ENCODE data around the gene CHAC1. TPM values are rescaled to one million over a fixed set of nuclear protein-coding genes. Genes with fewer than 3 reads are reported as not detected.

The CHAC1 gene
- total RNA-seq, 2 experiments from 2014 or later, result 40.4 to 55.6 TPM

DNA sequence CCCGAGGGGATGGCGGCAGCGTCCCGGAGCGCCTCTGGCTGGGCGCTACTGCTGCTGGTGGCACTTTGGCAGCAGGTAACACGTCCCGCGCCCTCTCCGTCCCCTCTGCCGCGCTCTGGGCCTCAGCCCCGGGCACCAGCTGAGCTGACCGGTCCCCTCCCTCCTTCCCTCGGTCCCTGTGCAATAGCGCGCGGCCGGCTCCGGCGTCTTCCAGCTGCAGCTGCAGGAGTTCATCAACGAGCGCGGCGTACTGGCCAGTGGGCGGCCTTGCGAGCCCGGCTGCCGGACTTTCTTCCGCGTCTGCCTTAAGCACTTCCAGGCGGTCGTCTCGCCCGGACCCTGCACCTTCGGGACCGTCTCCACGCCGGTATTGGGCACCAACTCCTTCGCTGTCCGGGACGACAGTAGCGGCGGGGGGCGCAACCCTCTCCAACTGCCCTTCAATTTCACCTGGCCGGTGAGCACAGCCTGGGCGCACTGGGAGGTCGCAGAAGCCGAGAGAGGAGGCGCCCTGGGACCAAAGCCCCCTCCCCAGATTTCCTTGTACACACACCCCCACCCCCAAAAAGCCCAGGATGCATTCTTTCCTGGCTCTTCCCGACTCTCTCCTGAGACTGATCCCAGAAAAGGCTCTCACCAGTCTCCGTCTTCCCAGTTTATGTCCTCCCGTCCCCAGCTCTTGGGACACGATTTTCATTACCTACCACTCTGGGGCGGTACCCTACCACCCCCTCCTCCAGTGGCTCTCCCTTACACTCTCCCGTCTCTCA lies 23.4 kb upstream of the CHAC1 start:
- Histone ChIP-seq H3K4me3 (ENCODE audit: low read depth, low read length, poor library complexity, severe bottlenecking) (no peak overlapping the region), H3K9me3 (ENCODE audit: low read length) (no peaks in the 10 kb centered on the region), H4K20me1 (ENCODE audit: insufficient read depth, low read length) (no peaks in the 10 kb centered on the region), H2AFZ (ENCODE audit: low read length) (no peak overlapping the region), H3K27ac (ENCODE audit: low read depth, low read length, poor library complexity, severe bottlenecking) (no peak overlapping the region), H3K4me1 (ENCODE audit: insufficient read depth, low read length, poor library complexity, severe bottlenecking) (peaks cover 26% of the 10 kb centered on the region), H3K4me2 (ENCODE audit: low read length) (0 out of 2 replicates have a peak overlapping the region, but pooled peaks have one; percentile 55), H3K79me2 (ENCODE audit: insufficient read depth, low read depth, low read length) (no peaks in the 10 kb centered on the region), H3K36me3 (ENCODE audit: insufficient read depth, low read length) (no peaks in the 10 kb centered on the region), H3K9me2 (ENCODE audit: insufficient read depth, low read length) (no peaks in the 10 kb centered on the region)
- intact Hi-C loops (cut with micrococcal nuclease; ENCODE audit: unreplicated experiment), result no loop called here
- BruUV-seq (replicated peaks), result no TSS peak
- DNase-seq (ENCODE audit: low spot score), result no peak
- ChIA-PET POLR2A (interaction anchor here (1.1 kb wide), 1 partner anchor 11 kb away, joined by 3 read pairs; no protein-coding TSS in a partner anchor), CTCF (ENCODE audit: unreplicated experiment) (interaction anchor here (0.6 to 1.6 kb wide), 3 partner anchors 12 to 167 kb away, joined by 4 to 15 read pairs (median 9); no protein-coding TSS in a partner anchor)
- TF ChIP-seq, protein P1, sequence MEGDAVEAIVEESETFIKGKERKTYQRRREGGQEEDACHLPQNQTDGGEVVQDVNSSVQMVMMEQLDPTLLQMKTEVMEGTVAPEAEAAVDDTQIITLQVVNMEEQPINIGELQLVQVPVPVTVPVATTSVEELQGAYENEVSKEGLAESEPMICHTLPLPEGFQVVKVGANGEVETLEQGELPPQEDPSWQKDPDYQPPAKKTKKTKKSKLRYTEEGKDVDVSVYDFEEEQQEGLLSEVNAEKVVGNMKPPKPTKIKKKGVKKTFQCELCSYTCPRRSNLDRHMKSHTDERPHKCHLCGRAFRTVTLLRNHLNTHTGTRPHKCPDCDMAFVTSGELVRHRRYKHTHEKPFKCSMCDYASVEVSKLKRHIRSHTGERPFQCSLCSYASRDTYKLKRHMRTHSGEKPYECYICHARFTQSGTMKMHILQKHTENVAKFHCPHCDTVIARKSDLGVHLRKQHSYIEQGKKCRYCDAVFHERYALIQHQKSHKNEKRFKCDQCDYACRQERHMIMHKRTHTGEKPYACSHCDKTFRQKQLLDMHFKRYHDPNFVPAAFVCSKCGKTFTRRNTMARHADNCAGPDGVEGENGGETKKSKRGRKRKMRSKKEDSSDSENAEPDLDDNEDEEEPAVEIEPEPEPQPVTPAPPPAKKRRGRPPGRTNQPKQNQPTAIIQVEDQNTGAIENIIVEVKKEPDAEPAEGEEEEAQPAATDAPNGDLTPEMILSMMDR (conservative IDR thresholded peaks at IDR 0.05; ENCODE audit: low read length), result no peak
- no peak for TF ChIP-seq EZH2phosphoT487 (IDR thresholded peaks at IDR 0.05; ENCODE audit: borderline replicate concordance, low read depth, low read length)

DNA sequence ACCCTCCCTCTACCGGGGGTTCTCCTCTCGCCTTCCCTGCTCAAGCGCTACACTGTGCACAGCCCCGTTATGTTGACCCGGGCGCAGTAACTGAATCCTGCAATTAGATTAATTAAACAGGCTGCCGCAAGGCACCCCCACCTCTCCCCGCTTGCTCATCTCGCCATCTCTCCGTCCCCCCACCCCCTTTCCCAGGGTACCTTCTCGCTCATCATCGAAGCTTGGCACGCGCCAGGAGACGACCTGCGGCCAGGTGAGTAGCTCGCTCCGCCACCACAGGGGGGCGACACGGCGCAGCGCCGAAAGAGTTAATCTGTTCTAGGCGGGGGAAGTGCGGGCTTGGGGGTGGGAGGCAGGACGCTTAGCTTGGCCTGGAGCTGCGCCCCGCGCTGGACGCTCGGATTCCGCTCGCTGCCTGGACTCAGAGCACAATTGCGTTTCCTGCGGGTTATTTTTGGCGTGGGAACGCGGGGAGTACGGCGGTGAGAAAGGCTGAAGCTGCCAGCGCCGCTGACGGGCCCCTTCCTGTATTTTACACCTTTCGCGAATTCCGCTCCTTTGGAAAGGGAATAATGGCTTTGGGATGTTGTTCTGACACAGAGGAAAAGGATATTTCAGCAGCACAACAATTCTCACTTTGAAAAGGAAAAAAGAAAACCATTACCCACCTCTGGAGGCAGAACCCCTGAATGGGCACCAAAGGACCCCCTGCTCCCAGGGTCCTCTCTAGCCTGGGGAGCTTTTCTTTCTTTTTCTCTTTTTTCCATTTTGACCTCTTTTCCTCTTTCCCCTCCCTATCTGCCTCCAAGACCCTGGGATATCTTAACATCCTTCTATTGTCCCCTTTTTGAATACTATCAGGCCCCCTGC lies 22.6 kb upstream of the CHAC1 start:
- TF ChIP-seq, protein P1 (conservative IDR thresholded peaks at IDR 0.05; ENCODE audit: low read length), result peak; percentile 87
- no peak for TF ChIP-seq EZH2phosphoT487 (IDR thresholded peaks at IDR 0.05; ENCODE audit: borderline replicate concordance, low read depth, low read length)
- Histone ChIP-seq H3K4me1 (ENCODE audit: insufficient read depth, low read length, poor library complexity, severe bottlenecking) (peaks cover 26% of the 10 kb centered on the region), H3K9me2 (ENCODE audit: insufficient read depth, low read length) (no peaks in the 10 kb centered on the region), H3K4me2 (ENCODE audit: low read length) (peak overlapping the region; percentile 55), H4K20me1 (ENCODE audit: insufficient read depth, low read length) (no peaks in the 10 kb centered on the region), H3K27ac (ENCODE audit: low read depth, low read length, poor library complexity, severe bottlenecking) (no peak overlapping the region), H3K4me3 (ENCODE audit: low read depth, low read length, poor library complexity, severe bottlenecking) (peak overlapping the region; percentile 35), H3K9me3 (ENCODE audit: low read length) (no peaks in the 10 kb centered on the region), H2AFZ (ENCODE audit: low read length) (no peak overlapping the region), H3K79me2 (ENCODE audit: insufficient read depth, low read depth, low read length) (no peaks in the 10 kb centered on the region), H3K36me3 (ENCODE audit: insufficient read depth, low read length) (no peaks in the 10 kb centered on the region)
- intact Hi-C loops (cut with micrococcal nuclease; ENCODE audit: unreplicated experiment), result no loop called here
- DNase-seq (ENCODE audit: low spot score), result peak; percentile 54
- no TSS peak for BruUV-seq (replicated peaks)
- POLR2A ChIA-PET, result interaction anchor here (0.6 kb wide), 1 partner anchor 18 kb away, joined by 3 read pairs; no protein-coding TSS in a partner anchor
- CTCF ChIA-PET (ENCODE audit: unreplicated experiment), result interaction anchor here (0.6 to 1.6 kb wide), 2 partner anchors 11 to 166 kb away, joined by 9 to 15 read pairs; no protein-coding TSS in a partner anchor

All from OCI-LY7 (cell line).